Ascending aorta (tissue), 2 donors: Measurements from ENCODE around the gene ARID1B. TPM values are rescaled to one million over a fixed set of nuclear protein-coding genes. Genes with fewer than 3 reads are reported as not detected.

Experiments used
- DNase-seq, 2 donors: peaks; one replicate each; pipeline ENCODE4 v3.0.0-alpha.2; 2019; ENCODE audit warnings: low spot score in 2 of 2
- H3K27ac ChIP-seq, 2 donors: fragments of 200-600 bp; sonication (generic); one replicate each; pipeline ENCODE4 v1.5.1; 2016 to 2017; ENCODE audit warnings: mild to moderate bottlenecking in 1 of 2
- H3K27me3 ChIP-seq: fragments of 200-600 bp; sonication (generic); one replicate; pipeline ENCODE4 v1.5.1; 2017
- H3K36me3 ChIP-seq, 2 donors: fragments of 200-600 bp; sonication (generic); one replicate each; pipeline ENCODE4 v1.5.1; 2016
- H3K4me1 ChIP-seq, 2 donors: fragments of 200-600 bp; sonication (generic); one replicate each; pipeline ENCODE4 v1.5.1; 2016 to 2017; ENCODE audit warnings: mild to moderate bottlenecking in 1 of 2
- H3K4me3 ChIP-seq, 2 donors: fragments of 200-600 bp; sonication (generic); one replicate each; pipeline ENCODE4 v1.5.1; 2016 to 2017; ENCODE audit warnings: mild to moderate bottlenecking in 1 of 2
- H3K9me3 ChIP-seq, 2 donors: fragments of 200-600 bp; sonication (generic); one replicate each; pipeline ENCODE4 v1.5.1; 2016
- CTCF ChIP-seq, 3 experiments: fragments of 200-600 bp in 2 of 3; fragments of 450-650 bp in 1 of 3; sonication (generic) in 2 of 3; IDR thresholded peaks; one replicate each; pipeline ENCODE4 v1.5.1; 2016 to 2019; ENCODE audit warnings: antibody characterized with exemption in 3 of 3, mild to moderate bottlenecking in 1 of 3, moderate library complexity in 1 of 3
- intact Hi-C: fragments of 100-400 bp; cut with DNase I; formaldehyde crosslinking; loops from one replicate; pipeline ENCODE4 v1.15.1; 2023
- total RNA-seq: library from RNA; depleted of rRNA; stranded (reverse); fragments of >200 nt; gene quantifications from one replicate; pipeline ENCODE4 v1.1.0, GENCODE V29; 2016

Gene ARID1B
- total RNA-seq, 1 donor from 2014 or later, result 97.9 TPM

GRCh38 chr6:156796627-156797026 lies 19.4 kb downstream of the ARID1B start:
- H3K9me3 ChIP-seq, result no peaks in the 10 kb centered on the region
- TF ChIP-seq CTCF (IDR thresholded peaks at IDR 0.05), result no peak
- no peaks in the 10 kb centered on the region for H3K36me3 ChIP-seq
- H3K4me3 ChIP-seq, result no peak overlapping the region
- DNase-seq, result no peak
- no peak overlapping the region for H3K27ac ChIP-seq
- peaks cover 0 to 32% of the 10 kb centered on the region in 2 donors for H3K4me1 ChIP-seq
- intact Hi-C loops, result no loop called here
- no peaks in the 10 kb centered on the region for H3K27me3 ChIP-seq

- H3K27me3 ChIP-seq, result no peaks in the 10 kb centered on the region
- no peak overlapping the region for H3K4me3 ChIP-seq
- no peaks in the 10 kb centered on the region for H3K9me3 ChIP-seq
- intact Hi-C loops, result no loop called here
- no peak for TF ChIP-seq CTCF (IDR thresholded peaks at IDR 0.05)
- DNase-seq, result no peak
- no peak overlapping the region for H3K27ac ChIP-seq
- H3K36me3 ChIP-seq, result no peaks in the 10 kb centered on the region
- peaks cover 0 to 26% of the 10 kb centered on the region in 2 donors for H3K4me1 ChIP-seq
Measured at GRCh38 chr6:156797901-156798735, 20.9 kb downstream of the ARID1B start.

GRCh38 chr6:156801712-156802111 lies 24.5 kb downstream of the ARID1B start:
- Histone ChIP-seq H3K27ac (no peak overlapping the region), H3K4me1 (peaks cover 0 to 7% of the 10 kb centered on the region in 2 donors), H3K4me3 (no peak overlapping the region), H3K36me3 (no peaks in the 10 kb centered on the region), H3K9me3 (no peaks in the 10 kb centered on the region), H3K27me3 (no peaks in the 10 kb centered on the region)
- intact Hi-C loops, result no loop called here
- TF ChIP-seq CTCF (IDR thresholded peaks at IDR 0.05), result no peak
- no peak for DNase-seq

- Histone ChIP-seq H3K4me1 (peaks cover 0 to 12% of the 10 kb centered on the region in 2 donors), H3K9me3 (no peaks in the 10 kb centered on the region), H3K36me3 (no peaks in the 10 kb centered on the region), H3K27ac (no peak overlapping the region), H3K27me3 (no peaks in the 10 kb centered on the region), H3K4me3 (no peak overlapping the region)
- no peak for DNase-seq
- intact Hi-C loops, result no loop called here
- no peak for TF ChIP-seq CTCF (IDR thresholded peaks at IDR 0.05)
Measured at GRCh38 chr6:156803353-156803752, 26.2 kb downstream of the ARID1B start.

GRCh38 chr6:156804402-156804801 lies 27.2 kb downstream of the ARID1B start:
- Histone ChIP-seq H3K27me3 (no peaks in the 10 kb centered on the region), H3K36me3 (no peaks in the 10 kb centered on the region), H3K9me3 (no peaks in the 10 kb centered on the region), H3K4me1 (peaks cover 0 to 18% of the 10 kb centered on the region in 2 donors), H3K4me3 (no peak overlapping the region), H3K27ac (no peak overlapping the region)
- DNase-seq, result no peak
- intact Hi-C loops, result no loop called here
- no peak for TF ChIP-seq CTCF (IDR thresholded peaks at IDR 0.05)
